HepG2 (cell line): ENCODE results near the gene OR5H2.

Experiments
- BHLHE40 ChIP-seq: IDR thresholded peaks from 2 replicates; pipeline ENCODE4 v1.6.1; 2011; ENCODE audit warnings: low read length, improper control_type of control experiment
- GTF3A ChIP-seq: sonication (generic); formaldehyde crosslinking; conservative IDR thresholded peaks from 2 replicates; pipeline ENCODE4 v1.4.0; 2020; ENCODE audit warnings: mild to moderate bottlenecking, missing genetic modification reagents
- POLR2AphosphoS5 ChIP-seq: IDR thresholded peaks from 2 replicates; pipeline ENCODE4 v1.6.1; 2012; ENCODE audit warnings: low read depth, low read length
- ZBTB7A ChIP-seq: sonication (generic); formaldehyde crosslinking; IDR thresholded peaks from 2 replicates; pipeline ENCODE4 v1.8.0; 2022; ENCODE audit warnings: mild to moderate bottlenecking, missing genetic modification reagents
- ZNF24 ChIP-seq: fragments of 450-650 bp; IDR thresholded peaks from 2 replicates; pipeline ENCODE4 v1.6.1; 2017; ENCODE audit warnings: antibody characterized with exemption, mild to moderate bottlenecking
- TF ChIP-seq, protein P1 (sequence below): sonication (generic); formaldehyde crosslinking; conservative IDR thresholded peaks from 2 replicates; pipeline ENCODE4 v1.8.0; 2022; ENCODE audit warnings: missing genetic modification reagents
- TF ChIP-seq, protein P2 (sequence below): sonication (generic); formaldehyde crosslinking; IDR thresholded peaks from 2 replicates; pipeline ENCODE4 v1.5.0; 2020; ENCODE audit warnings: mild to moderate bottlenecking, missing genetic modification reagents, moderate library complexity
- TF ChIP-seq, protein P3 (sequence below): IDR thresholded peaks from 2 replicates; pipeline ENCODE4 v1.6.1; 2016; ENCODE audit warnings: control low read depth
- TF ChIP-seq, protein P4 (sequence below), 2 experiments: sonication (generic) in 1 of 2; formaldehyde crosslinking in 1 of 2; IDR thresholded peaks; 2 replicates each; pipeline versions ENCODE4 v1.4.0 to v1.6.1; 2016 to 2020; ENCODE audit warnings: borderline replicate concordance in 1 of 2, low read depth in 1 of 2, mild to moderate bottlenecking in 1 of 2, missing genetic modification reagents in 1 of 2

GRCh38 chr3:98331329-98331728 is 49.0 kb downstream of the OR5H2 start:
- no peak for TF ChIP-seq POLR2AphosphoS5
- TF ChIP-seq, protein P1, sequence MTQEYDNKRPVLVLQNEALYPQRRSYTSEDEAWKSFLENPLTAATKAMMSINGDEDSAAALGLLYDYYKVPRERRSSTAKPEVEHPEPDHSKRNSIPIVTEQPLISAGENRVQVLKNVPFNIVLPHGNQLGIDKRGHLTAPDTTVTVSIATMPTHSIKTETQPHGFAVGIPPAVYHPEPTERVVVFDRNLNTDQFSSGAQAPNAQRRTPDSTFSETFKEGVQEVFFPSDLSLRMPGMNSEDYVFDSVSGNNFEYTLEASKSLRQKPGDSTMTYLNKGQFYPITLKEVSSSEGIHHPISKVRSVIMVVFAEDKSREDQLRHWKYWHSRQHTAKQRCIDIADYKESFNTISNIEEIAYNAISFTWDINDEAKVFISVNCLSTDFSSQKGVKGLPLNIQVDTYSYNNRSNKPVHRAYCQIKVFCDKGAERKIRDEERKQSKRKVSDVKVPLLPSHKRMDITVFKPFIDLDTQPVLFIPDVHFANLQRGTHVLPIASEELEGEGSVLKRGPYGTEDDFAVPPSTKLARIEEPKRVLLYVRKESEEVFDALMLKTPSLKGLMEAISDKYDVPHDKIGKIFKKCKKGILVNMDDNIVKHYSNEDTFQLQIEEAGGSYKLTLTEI (CRISPR knock-in tag): no peak
- no peak for TF ChIP-seq ZBTB7A (CRISPR knock-in tag)
- TF ChIP-seq, protein P2, sequence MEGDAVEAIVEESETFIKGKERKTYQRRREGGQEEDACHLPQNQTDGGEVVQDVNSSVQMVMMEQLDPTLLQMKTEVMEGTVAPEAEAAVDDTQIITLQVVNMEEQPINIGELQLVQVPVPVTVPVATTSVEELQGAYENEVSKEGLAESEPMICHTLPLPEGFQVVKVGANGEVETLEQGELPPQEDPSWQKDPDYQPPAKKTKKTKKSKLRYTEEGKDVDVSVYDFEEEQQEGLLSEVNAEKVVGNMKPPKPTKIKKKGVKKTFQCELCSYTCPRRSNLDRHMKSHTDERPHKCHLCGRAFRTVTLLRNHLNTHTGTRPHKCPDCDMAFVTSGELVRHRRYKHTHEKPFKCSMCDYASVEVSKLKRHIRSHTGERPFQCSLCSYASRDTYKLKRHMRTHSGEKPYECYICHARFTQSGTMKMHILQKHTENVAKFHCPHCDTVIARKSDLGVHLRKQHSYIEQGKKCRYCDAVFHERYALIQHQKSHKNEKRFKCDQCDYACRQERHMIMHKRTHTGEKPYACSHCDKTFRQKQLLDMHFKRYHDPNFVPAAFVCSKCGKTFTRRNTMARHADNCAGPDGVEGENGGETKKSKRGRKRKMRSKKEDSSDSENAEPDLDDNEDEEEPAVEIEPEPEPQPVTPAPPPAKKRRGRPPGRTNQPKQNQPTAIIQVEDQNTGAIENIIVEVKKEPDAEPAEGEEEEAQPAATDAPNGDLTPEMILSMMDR (CRISPR knock-in tag): no peak
- TF ChIP-seq, protein P3, sequence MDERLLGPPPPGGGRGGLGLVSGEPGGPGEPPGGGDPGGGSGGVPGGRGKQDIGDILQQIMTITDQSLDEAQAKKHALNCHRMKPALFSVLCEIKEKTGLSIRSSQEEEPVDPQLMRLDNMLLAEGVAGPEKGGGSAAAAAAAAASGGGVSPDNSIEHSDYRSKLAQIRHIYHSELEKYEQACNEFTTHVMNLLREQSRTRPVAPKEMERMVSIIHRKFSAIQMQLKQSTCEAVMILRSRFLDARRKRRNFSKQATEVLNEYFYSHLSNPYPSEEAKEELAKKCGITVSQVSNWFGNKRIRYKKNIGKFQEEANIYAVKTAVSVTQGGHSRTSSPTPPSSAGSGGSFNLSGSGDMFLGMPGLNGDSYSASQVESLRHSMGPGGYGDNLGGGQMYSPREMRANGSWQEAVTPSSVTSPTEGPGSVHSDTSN: no peak
- no peak for TF ChIP-seq BHLHE40
- TF ChIP-seq ZNF24: no peak
- TF ChIP-seq GTF3A (CRISPR knock-in tag): no peak
- TF ChIP-seq, protein P4, sequence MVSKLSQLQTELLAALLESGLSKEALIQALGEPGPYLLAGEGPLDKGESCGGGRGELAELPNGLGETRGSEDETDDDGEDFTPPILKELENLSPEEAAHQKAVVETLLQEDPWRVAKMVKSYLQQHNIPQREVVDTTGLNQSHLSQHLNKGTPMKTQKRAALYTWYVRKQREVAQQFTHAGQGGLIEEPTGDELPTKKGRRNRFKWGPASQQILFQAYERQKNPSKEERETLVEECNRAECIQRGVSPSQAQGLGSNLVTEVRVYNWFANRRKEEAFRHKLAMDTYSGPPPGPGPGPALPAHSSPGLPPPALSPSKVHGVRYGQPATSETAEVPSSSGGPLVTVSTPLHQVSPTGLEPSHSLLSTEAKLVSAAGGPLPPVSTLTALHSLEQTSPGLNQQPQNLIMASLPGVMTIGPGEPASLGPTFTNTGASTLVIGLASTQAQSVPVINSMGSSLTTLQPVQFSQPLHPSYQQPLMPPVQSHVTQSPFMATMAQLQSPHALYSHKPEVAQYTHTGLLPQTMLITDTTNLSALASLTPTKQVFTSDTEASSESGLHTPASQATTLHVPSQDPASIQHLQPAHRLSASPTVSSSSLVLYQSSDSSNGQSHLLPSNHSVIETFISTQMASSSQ (IDR thresholded peaks at IDR 0.05; ENCODE audit: low read depth): no peak
- TF ChIP-seq, protein P4 (CRISPR knock-in tag; IDR thresholded peaks at IDR 0.05; ENCODE audit: borderline replicate concordance): no peak
